Stimulated activated CD4-positive, alpha-beta T cell treated with anti-CD3 and anti-CD28 coated beads, TNF-alpha, amount 100 ng/mL, for 24 hours (primary cell): ENCODE data around the gene MCCC1.
A peak's percentile ranks its signal among the peaks of the same experiment; 100 is the strongest.
"Not testable (repeated sequence)": the region's sequence is repeated elsewhere in the genome, so short reads cannot be mapped to it uniquely, and the experiment has no call there.

Experiments
- DNase-seq, 3 experiments: peaks; one replicate each; pipeline ENCODE4 v3.0.0-alpha.2; 2020; ENCODE audit warnings: low read depth in 3 of 3

MCCC1 gene

DNA sequence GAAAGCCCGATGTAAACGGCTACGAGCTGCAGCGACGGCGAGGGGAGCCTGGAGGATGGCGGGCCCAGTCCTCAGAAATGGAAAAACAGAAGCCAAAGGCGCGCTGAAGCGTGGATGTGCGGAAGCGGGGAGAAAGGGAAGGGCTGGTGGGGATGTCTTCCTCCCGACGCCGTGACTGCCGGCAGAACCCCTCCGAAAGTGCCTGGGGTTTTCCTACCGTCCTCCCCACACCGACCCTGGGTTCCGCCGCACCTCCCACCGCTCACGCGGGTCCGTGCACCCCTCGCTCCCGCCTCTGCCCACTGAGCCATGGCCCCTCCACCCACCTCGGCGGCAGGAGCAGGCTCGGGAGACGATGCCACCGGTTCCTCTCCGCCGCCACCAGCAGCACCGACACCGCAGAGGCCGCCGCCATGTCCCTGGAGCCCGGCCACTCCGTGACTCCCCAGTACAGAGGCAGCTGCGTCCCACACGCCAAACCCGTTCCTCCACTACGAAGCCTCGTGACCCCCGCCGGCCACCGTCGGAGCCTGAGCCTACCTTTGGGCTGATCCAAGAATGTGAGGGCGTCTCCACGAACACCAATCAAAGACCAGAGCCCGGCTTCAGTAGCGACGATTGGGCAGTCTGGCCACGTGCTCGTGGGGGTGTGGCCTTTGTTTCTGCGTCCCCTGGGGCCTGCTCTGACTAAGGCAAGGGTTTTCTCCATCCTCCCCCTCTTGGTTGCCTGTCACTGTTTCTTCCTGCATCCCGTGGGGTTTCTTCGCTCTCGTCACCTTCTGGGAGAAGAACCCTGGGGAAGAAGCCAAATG is at the start of gene MCCC1:
Gene MCCC1 (minus strand): TSS at position 471 of the 812 bp plus-strand sequence. CDS start 56 bp downstream, at position 415.
- peak; percentile 94 to 98 (median 98) for DNase-seq

GRCh38 chr3:183148056-183148455 is 48.8 kb upstream of the MCCC1 start:
- DNase-seq = no peak

DNA sequence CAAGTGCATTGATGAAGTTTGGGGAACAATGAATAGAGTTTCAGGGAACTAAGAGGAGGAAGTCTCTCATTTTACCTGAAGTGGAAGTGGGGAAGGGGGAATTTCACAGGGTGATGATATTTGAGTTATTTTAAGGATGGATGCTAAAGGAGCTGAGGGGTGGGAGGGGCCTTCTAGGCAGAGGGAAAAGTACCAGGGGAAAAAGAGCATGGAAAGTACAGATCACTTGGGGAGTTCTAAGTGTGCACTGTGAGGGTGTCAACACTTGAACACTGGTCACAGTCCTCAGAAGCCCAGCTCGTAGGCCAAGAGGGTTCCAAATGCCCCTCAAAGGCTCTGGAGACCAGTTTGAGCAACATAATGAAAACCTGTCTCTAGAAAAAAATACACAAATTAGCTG is 45.1 kb upstream of the MCCC1 start:
- DNase-seq = no peak

DNA sequence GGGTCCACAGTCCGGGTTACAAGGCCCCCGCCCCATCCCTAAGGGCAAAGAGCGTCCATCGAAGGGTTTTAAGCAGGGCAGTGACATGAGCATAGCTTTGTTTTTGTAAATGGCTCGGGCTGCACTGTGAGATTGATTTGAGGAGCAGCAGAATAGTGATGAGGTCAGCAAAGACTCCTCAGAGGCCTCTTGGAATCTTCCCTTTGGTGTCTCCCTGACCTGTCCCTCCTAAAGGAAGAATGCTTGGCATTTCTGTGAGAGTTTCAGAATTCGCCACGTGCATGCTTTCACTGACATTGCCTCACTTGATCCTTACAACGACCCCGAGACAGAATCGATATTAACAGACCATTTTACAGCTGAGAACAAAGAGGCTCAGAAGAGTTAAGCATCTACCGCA is 42.9 kb upstream of the MCCC1 start:
- DNase-seq = no peak

- DNase-seq = no peak
Observed at GRCh38 chr3:183134844-183135243, 35.5 kb upstream of the MCCC1 start.

DNA sequence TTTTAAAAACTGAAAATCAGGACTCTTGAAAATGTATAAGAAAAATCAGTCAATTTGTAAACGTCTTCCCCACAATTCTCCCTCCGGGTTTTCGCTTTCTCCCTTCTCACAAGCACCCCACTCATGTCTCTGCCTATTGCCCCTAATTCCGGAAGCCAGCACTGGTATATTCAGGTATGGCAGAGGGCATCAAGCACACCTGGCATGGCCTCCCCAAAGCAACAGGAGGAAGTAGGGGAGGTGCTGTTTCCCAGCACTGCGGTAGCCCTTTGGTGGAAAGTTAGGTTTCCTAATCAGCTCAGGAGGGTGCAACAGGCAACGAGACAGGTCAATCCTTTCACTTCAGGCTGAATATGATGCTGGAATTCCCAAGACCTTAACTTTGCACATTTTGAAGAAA is 33.1 kb upstream of the MCCC1 start:
- no peak for DNase-seq

- DNase-seq = no peak
Observed at GRCh38 chr3:183131735-183132134, 32.4 kb upstream of the MCCC1 start.

DNA sequence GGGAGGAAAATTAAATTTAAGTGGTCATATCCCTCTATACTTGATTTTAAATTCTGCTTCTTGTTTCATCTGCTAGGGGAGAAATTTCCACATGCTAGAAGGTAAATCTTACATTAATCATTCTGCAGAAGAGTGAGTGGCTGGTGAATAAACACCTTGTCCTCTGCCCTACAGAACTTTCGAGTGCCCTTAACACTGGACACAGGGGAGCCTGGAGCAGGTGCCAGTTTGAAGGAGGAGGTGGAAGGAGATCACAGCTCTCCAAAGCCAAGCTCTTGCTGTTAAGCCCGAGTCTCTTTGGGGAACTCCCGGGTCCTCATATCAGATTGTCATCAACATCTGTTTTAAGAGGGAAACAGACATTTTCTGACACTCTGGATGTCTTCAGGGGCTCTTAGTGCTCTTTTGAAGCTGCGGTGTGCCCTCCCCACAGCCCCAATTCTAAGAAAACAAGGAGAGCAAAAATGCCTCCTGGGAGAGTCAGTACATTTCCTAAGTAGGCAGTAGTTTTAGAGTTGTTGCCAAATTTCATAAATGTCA is 32.0 kb upstream of the MCCC1 start:
- DNase-seq = no peak

DNA sequence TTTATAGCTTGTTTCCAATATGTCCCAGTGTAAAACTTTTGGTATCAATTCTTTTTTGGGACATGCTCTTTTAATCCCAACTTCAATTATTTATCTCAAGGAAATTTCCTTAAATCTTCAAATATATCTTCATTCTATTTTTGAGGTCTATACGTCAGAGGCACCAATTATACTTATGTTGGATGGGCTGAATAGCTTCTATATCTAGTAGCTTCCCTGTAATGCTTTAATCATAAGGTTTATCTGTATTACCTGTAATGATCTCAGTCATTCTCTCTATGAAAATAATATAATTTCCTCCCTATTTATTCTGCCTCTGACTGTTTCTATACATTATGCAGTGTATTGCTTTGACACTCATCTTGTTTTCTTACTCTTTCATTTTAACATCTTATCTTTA is 29.9 kb upstream of the MCCC1 start:
- no peak for DNase-seq

GRCh38 chr3:183128709-183129108 is 29.4 kb upstream of the MCCC1 start:
- DNase-seq = no peak

- no peak for DNase-seq
Observed at GRCh38 chr3:183123891-183124290, 24.6 kb upstream of the MCCC1 start.

- no peak for DNase-seq
Observed at GRCh38 chr3:183122257-183122932, 23.1 kb upstream of the MCCC1 start.

DNA sequence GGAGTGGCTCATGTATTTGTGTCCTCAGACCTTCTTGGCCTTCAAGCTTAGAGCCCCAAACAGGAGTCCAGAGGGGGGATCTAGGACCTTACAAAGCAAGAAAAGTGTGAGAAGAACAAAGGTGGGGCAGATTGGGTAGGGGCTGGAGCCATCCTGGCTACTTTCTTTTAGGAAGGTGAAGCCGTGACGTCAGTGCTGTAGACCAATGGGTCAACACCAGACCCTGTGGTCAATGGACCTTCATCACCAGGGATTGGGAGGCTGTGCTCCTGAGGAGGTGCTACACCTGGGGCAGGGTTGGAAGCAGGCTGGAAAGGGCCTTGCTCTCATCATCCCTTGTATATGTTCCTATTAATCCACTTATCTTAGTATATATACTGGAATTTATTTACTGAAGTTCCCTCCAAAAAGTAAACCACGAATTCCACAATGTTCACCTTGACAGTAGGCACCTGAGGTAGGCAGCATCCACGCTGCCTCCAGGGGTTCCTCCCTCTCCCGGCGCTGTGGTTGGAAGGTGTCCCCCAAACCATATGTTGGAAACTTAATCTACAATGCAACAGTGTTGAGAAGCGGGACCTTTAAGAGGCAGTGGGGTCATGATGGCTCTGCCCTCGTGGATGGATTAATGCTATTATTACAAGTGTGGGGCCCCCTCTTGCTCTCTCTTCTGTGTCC is 21.4 kb upstream of the MCCC1 start:
- no peak for DNase-seq

GRCh38 chr3:183117056-183117455 is 17.8 kb upstream of the MCCC1 start:
- DNase-seq = no peak

DNA sequence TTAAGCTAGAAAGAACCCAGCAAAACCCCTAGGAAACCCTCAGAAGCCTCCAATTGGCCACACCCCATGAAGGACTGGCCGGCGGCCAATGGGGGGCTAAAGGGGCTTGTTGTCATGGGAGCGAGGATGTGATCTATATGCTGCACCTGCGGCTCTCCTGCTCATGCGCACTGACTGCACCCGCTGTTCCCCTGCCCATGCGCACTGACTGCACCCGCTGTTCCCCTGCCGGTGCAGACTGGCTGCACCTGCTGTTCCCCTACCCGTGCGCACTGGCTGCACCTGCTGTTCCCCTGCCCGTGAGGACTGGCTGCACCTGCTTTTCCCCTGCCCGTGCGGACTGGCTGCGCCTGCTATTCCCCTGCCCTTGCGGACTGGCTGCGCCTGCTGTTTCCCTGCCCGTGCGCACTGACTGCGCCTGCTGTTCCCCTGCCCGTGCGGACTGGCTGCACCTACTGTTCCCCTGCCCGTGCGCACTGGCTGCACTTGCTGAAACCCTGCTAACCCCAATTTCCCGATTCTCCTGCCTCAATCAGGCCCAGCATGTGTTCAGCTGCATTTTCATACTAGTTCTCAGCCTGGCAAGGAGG is 16.8 kb upstream of the MCCC1 start:
- DNase-seq = peak in 2 of 3 experiments; percentile 31 to 62

DNA sequence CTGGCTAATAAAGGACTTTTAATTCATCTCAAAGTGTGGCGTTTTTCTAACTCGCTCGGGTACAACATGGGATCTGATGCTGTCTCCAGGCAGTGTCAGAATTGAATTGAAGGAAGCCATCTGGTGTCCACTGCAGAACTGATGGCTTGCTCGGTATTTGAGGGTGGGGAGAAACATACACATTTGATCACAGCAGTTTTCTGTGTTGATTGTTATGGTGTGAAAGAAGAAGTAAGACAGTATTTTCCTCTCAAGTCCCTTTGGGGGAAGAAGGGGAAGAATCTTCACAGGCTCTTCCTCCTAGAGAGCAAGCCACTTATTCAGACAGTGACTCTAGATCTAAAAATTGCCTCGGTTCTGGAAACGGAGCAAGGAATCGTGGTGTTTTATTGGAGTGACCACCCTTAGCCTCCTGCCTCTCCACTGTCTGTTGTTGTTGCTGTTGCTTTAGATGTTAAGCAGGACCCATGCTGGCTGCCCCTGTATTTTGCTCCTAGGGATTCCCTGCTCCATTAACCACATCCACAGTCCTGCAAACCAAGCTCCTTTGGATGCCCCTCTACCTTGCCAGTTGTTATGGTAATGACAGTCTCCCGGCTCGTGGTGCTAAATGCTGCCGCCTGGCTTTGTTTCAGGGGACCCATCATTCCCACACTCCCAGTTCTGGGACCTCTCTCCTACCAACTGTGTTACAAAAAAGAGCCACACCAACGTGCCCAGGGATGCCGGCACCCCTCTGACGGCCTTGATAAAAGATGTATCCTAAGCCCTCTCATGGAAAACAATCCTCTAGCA is 15.3 kb upstream of the MCCC1 start:
- no peak for DNase-seq

DNA sequence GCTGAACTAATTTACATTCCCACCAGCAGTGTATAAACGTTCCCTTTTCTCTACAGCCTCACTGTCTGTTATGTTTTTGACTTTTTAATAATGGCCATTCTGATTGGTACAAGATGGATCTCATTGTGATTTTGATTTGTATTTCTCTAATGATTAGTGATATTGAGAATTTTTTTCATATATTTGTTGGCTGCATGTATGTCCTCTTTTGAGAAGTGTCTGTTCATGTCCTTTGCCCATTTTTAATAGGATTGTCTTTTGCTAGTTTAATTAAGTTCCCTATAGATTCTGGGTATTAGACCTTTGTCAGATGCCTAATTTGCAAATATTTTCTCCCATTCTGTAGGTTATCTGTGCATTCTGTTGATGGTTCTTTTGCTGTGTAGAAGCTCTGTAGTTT is 10.6 kb upstream of the MCCC1 start:
- DNase-seq = not testable (repeated sequence)

- no peak for DNase-seq
Observed at GRCh38 chr3:183108470-183108869, 9.2 kb upstream of the MCCC1 start.

- DNase-seq = no peak
Observed at GRCh38 chr3:183108001-183108449, 8.7 kb upstream of the MCCC1 start.

DNA sequence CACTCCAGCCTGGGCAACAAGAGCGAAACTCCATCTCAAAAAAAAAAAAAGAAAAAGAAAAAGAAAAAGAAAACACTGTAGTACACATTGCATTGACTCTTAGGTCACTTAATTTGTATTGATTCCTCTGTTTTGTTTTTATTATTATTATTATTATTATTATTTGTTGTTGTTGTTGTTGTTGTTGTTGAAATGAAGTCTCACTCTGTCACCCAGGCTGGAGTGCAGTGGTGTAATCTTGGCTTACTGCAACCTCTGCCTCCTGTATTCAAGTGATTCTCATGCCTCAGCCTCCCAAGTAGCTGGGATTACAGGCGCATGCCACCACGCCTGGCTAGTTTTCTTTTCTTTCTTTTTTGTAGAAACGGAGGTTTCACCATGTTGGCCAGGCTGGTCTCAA is 8.1 kb upstream of the MCCC1 start:
- not testable (repeated sequence) for DNase-seq

DNA sequence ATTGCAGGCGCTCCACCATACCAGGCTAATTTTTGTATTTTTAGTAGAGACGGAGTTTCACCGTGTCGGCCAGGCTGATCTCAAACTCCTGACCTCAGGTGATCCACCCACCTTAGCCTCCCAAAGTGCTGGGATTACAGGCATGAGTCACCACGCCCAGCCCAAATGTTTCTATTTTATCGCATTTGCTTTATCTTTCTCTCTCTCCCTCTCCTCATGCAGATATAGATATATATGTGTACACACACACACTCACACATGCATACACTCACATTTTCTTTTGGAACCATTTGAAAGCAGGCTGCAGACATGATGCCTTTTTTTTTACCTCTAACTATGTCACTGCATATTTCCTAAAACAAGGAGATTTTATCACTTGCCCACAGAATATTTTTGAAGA is 7.3 kb upstream of the MCCC1 start:
- no peak for DNase-seq
